ENCODE data around the gene PRSS8.
"Not testable (repeated sequence)": the region's sequence is repeated elsewhere in the genome, so short reads cannot be mapped to it uniquely, and the experiment has no call there.

Gene PRSS8

DNA sequence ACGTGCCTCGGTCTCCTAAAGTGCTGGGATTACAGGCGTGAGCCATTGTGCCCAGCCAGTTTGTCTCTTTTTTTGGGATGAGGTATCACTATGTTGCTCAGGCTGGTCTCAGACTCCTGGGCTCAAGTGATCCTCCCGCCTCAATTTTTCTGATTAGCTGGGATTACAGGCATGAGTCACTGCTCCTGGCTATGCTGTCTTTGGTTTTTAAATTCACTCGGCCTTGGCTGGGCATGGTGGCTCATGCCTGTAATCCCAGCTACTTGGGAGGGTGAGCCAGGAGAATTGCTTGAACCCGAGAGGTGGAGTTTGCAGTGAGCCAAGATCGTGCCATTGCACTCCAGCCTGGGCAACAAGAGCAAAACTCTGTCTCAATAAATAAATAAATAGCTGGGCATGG is 8.9 kb upstream of the PRSS8 start:
- DNase-seq (ENCODE audit: low read depth in 3 of 3, low spot score in 1 of 3) = not testable (repeated sequence)

- no peak for DNase-seq (ENCODE audit: low read depth in 3 of 3, low spot score in 1 of 3)
Observed at GRCh38 chr16:31143694-31144148, 8.2 kb upstream of the PRSS8 start.

GRCh38 chr16:31143011-31143693 is 7.6 kb upstream of the PRSS8 start:
- DNase-seq (ENCODE audit: low read depth in 3 of 3, low spot score in 1 of 3) = no peak

- peak; percentile 91 to 96 (median 91) for DNase-seq (ENCODE audit: low read depth in 3 of 3, low spot score in 1 of 3)
Observed at GRCh38 chr16:31142109-31143010, 6.8 kb upstream of the PRSS8 start.

GRCh38 chr16:31141489-31142108 is 6.1 kb upstream of the PRSS8 start:
- DNase-seq (ENCODE audit: low read depth in 3 of 3, low spot score in 1 of 3) = no peak

DNA sequence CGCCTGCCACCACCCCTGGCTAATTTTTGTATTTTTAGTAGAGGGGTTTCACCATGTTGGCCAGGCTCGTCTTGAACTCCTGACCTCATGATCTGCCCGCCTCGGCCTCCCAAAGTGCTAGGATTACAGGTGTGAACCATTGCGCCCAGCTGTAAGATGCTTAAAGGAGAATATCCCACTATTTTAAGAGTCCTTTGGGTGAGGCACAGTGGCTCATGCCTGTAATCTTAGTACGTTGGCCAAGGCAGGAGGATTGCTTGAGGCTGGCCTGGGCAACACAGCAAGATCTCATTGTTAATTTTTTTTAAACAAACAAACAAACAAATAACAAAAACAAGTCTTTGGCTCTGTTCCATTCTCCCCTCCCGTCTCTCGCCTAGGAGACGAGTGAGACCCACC is 5.5 kb upstream of the PRSS8 start:
- DNase-seq (ENCODE audit: low read depth in 3 of 3, low spot score in 1 of 3) = not testable (repeated sequence)

DNA sequence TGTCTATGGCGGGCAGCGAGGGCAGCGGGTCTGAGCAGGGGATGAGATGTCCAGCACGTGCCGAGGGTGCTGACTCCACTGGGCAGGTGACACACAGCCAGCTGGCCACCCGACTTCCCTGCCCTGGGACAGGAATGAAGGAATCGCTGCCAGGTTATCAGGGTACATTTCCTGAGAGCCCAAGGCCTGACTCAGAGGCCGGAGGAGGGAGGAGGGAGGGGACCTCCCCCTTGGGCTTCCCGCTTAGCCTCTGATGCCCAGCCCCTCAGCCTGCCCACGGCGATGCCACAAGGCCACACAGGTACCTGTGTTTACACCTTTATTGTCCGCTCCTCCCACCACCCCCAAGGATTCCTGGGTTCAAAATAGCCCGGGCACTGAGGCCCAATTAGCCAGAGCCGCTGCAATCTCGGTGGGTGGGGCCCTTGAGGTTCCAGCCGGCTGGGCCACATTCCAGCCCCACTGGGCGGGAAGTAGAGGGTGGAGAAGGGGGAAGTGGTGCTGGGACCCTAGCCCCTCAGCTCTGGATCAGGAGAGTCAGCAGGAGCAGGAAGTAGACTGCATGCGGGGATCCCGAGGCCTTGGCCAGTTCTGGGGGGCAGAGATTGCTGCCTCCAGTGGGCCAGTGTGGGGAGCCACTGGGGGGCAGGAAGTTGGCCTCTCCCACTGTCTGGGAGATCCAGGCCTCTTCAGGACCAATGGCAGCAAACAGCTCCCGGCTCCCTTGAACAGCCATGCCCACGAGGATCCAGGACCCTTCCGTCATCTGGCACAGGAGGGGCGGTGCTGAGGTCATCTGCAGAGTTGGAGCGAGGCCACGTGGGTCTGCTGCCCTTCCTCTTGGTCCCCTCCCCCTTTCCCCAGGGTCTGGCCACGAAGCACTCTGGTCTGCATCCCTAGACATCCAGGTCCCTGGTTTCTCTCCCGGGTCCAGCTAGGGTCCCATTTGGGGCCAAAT is 3.4 kb upstream of the PRSS8 start:
- DNase-seq (ENCODE audit: low read depth in 3 of 3, low spot score in 1 of 3) = no peak

GRCh38 chr16:31136822-31137499 is 1.4 kb upstream of the PRSS8 start:
- not testable (repeated sequence) for DNase-seq (ENCODE audit: low read depth in 3 of 3, low spot score in 1 of 3)

DNA sequence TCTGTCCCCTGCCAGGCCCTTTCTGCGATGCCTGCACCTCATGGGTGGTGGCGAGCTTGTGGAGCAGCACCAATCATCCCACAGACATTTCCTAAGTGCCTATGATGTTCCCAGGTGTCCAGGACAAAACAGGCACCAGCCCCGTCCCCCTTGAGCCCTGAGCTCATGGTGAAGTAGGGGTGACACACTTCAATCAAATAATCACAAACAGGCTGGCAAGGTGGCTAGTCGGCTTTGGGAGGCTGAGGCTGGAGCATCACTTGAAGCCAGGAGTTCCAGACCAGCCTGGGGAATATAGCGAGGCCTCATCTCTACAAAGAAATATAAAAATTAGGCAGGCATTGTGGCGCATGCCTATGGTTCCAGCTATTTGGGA is 748 bp upstream of the PRSS8 start:
- no peak for DNase-seq (ENCODE audit: low read depth in 3 of 3, low spot score in 1 of 3)

DNA sequence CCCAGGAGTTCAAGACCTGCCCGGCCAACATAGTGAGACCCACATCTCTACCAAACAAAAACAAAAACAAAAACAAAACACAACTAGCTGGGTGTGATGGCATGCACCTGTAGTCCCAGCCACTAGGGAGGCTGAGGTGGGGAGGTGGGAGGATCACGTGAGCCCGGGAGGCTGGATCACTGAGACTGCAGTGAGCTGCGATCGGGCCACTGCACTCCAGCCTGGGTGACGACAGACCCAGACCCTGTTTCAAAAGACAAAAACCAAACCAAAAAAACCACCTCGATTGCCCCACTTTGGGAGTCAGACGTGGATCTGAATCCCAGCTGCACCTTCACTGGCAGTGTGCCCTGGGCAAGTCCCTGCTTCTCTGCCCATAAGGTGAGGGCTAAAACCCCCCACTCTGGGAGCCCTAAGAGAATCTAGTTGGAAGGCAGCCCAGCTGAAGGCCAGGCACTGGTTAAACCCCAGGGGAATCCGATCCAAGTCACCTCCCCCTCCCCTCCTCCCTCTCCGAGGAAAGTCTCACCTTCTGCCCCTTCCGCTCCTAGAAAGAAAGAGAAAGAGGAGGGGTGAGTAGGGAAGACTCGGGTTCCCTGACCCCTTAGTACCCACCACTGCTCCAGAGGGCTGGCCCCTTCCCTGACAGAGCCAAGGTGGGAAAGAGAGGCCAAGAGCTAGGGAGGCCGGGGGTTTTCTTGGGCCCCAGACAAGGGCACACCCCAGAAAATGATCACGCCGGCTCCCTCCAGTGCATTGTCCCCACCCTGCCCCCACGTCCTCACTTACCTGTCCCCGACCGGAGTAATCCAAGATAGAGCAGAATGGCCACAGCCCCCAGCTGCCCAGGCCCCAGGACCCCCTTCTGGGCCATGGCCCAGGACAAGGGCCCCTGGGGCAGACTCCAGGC is 647 bp downstream of the PRSS8 start:
- DNase-seq (ENCODE audit: low read depth in 3 of 3, low spot score in 1 of 3) = no peak

DNA sequence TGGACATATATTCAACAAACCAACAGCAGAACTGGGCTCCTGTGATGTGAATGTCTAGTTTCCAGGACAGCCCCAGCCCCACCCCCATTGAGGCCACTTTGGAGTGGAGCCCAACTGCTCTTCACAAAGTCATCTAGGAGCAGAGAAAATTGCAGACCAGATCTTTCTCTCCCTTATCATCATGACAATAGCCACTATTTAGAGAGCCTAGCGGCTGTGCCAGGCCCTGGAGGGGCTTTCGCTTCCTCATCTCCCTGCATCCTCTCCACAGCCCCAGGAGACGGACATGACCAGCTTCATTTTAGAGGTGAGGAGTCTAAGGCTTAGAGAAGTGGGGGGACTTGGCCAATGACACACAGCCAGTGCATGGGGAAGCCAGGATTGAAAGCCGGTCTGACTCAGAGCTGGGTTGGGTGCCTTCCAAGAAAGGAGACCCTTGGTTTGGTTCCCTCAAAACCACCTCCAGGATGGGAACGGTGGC is 1.4 kb downstream of the PRSS8 start:
- no peak for DNase-seq (ENCODE audit: low read depth in 3 of 3, low spot score in 1 of 3)

DNA sequence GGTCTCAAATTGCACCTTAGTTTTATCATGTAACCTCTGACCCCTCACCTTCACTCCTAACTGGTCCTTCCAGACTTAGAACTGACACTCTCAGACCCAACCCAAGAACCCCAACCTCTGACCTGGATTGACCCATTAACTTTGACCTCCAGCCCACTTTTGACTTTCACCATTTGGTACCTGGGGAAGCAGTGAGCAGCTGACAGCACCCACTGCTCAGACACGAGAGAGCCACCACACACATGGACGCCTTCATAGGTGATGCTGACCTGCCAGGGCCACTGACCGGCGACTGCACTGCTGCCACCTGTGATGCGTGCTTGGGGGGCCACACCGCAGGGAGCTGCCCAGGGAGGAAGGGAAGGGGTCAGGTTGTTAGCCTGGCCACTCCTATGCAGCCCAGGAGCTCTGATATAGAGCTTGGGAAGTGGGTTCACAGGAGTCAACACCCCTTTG is 2.5 kb downstream of the PRSS8 start:
- DNase-seq (ENCODE audit: low read depth in 3 of 3, low spot score in 1 of 3) = no peak

- no peak for DNase-seq (ENCODE audit: low read depth in 3 of 3, low spot score in 1 of 3)
Observed at GRCh38 chr16:31132303-31132979, 3.1 kb downstream of the PRSS8 start.

DNA sequence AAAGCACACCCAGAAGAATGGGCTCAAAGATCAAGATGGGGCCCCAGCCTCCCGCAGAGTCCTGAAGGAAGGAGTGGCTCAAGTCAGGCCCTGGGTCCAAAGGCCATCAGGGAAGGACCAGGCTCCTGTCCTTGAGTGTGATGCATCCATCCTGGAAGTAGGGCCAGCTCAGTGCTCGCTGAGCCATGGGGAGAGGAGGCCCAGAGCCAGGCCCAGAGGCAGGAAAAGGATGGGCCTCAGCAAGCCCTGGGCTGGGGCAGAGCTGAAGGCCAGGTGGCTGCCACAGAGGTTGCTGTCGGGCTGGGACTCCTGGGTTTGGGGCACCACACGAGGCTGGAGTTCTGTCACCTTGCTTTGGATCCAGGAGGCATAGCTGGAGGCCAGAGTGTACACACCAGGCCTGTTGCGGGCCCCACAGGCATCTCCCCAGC is 3.7 kb downstream of the PRSS8 start:
- DNase-seq (ENCODE audit: low read depth in 3 of 3, low spot score in 1 of 3) = no peak

DNA sequence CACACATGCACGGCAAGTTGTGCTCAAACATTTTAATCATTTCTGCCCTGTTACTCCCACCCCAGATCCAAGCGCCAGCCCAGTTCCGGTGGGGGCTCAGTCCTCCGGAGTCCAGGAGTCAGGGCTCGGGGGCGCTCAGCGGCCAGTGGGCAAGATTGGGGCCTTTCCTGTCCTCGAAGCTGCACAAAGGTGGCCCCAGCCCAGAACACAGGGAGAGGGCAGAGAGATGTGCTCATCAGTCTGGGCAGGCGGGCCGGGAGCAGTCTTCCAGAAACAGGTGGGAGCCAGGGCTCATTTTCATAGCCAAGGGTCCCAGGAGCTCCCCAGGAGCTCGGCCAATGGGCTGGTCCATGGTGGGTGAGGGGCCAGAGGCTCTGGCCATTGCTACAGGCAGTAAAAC is 4.1 kb downstream of the PRSS8 start:
- no peak for DNase-seq (ENCODE audit: low read depth in 3 of 3, low spot score in 1 of 3)

DNA sequence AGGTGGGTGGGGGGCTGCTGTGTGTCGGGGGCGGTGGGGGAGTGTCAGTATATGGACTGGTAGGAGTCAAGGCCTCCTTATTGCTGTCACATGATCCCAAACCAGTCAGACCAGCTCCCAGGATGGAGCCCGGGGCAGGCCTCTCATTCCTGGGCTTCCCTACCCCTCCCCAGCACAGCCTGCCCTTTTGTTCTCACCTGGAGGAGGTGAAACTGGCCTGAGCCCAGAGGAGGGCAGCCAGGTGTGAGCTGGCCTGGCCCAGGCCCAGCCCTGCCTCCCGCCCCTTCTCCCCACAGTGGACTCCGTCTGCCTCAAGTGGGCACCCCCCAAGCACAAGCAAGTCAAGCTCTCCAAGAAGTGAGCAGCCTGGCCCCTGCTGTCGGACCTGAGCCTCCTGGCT is 4.6 kb downstream of the PRSS8 start:
- DNase-seq (ENCODE audit: low read depth in 3 of 3, low spot score in 1 of 3) = no peak

DNA sequence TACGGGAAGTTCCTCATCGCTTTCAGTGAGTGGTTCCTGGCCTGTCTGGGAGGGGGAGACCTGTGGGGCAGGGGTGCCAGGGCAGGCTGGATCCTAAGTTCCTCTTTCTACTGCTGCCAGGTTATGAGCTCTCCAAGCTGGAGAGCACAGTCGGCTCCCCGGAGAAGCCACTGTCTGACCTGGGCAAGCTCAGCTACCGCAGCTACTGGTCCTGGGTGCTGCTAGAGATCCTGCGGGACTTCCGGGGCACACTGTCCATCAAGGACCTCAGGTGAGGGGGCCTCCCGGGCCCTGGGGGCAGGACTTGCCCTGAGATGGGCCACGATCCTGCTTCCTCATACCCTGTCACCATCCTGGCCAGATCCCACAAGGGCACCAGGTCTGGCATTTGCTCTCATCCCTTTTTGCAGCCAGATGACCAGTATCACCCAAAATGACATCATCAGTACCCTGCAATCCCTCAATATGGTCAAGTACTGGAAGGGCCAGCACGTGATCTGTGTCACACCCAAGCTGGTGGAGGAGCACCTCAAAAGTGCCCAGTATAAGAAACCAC is 5.1 kb downstream of the PRSS8 start:
- DNase-seq (ENCODE audit: low read depth in 3 of 3, low spot score in 1 of 3) = no peak
